ENCODE measurements around the gene ENTR1. TPM values are rescaled to one million over a fixed set of nuclear protein-coding genes. Genes with fewer than 3 reads are reported as not detected.
A peak's percentile ranks its signal among the peaks of the same experiment; 100 is the strongest.

The ENTR1 gene
- total and polyA plus RNA-seq, 10 of the 15 experiments (the other 5 are each of a cell fraction or from before 2014, with no cell fraction given), result 8.2 to 96.4 (median 41.1) TPM

DNA sequence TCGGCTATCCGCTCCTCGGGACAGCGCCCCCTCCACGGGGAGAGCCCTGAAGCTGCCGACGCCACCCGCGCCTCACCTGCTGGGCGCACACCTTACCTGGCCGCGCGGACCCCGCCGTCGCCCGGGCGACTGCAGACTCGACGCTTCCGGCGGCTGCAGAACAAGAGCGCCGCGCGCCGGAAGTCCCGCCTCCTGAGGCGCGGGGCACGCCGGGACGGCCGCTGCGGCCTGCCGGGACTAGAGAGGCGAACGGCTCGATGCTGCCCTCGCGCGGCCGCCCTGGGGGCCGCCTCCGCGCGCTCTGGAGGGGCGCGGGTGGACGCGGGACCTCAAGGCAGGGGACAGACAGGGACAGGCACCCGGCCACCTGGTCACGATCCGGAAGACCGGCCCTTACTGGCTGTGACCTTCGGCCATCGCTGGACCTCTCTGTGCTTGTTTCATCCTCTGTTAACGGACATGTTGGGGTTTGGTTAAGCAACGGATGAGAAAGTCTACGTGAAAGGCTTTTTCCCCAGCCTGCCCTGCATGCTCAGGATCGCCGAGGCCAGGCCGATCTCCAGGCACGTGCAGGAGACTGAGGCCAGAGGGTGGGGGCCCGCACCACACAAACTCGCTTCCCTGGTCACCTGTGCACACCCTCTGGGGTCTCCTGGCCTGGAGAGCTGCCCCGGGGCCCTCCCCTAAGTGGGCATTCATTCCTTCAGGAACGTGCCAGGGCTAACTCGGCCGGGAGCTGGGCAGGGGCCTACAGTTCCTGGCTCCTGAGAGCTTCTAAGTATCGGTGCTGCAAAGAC lies 10.2 kb downstream of the ENTR1 start, which contains the start of gene SNAPC4 (continued):
- TF ChIP-seq SP1 (IDR thresholded peaks at IDR 0.05; ENCODE audit: low read depth, low read length) (peak; percentile 48), RAD51 (IDR thresholded peaks at IDR 0.05) (no peak), ZZZ3 (IDR thresholded peaks at IDR 0.05; ENCODE audit: control insufficient read depth, insufficient read length, low read depth) (no peak), RUNX3 (IDR thresholded peaks at IDR 0.05; ENCODE audit: low read length) (peak; percentile 48; the same call in 1 of the 2 replicates), NRF1 (conservative IDR thresholded peaks at IDR 0.05; ENCODE audit: low read depth, low read length) (no peak), CHD1 (IDR thresholded peaks at IDR 0.05; ENCODE audit: low read depth, low read length) (no peak), HDGF (IDR thresholded peaks at IDR 0.05) (peak; percentile 55; the same call in 1 of the 2 replicates), STAT1 (conservative IDR thresholded peaks at IDR 0.05) (peak; percentile 76), ASH2L (IDR thresholded peaks at IDR 0.05; ENCODE audit: borderline replicate concordance, low read depth) (no peak), BHLHE40 (IDR thresholded peaks at IDR 0.05; ENCODE audit: borderline replicate concordance in 1 of 2, low read depth in 2 of 2, low read length in 1 of 2) (peak; percentile 43 to 63; a peak in 2 of 4 replicates), NFIC (IDR thresholded peaks at IDR 0.05; ENCODE audit: low read depth, low read length) (no peak)
- TF ChIP-seq, protein P1, sequence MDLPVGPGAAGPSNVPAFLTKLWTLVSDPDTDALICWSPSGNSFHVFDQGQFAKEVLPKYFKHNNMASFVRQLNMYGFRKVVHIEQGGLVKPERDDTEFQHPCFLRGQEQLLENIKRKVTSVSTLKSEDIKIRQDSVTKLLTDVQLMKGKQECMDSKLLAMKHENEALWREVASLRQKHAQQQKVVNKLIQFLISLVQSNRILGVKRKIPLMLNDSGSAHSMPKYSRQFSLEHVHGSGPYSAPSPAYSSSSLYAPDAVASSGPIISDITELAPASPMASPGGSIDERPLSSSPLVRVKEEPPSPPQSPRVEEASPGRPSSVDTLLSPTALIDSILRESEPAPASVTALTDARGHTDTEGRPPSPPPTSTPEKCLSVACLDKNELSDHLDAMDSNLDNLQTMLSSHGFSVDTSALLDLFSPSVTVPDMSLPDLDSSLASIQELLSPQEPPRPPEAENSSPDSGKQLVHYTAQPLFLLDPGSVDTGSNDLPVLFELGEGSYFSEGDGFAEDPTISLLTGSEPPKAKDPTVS (IDR thresholded peaks at IDR 0.05; ENCODE audit: low read depth, low read length), result no peak
- TF ChIP-seq, protein P2, sequence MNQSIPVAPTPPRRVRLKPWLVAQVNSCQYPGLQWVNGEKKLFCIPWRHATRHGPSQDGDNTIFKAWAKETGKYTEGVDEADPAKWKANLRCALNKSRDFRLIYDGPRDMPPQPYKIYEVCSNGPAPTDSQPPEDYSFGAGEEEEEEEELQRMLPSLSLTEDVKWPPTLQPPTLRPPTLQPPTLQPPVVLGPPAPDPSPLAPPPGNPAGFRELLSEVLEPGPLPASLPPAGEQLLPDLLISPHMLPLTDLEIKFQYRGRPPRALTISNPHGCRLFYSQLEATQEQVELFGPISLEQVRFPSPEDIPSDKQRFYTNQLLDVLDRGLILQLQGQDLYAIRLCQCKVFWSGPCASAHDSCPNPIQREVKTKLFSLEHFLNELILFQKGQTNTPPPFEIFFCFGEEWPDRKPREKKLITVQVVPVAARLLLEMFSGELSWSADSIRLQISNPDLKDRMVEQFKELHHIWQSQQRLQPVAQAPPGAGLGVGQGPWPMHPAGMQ (IDR thresholded peaks at IDR 0.05; ENCODE audit: borderline replicate concordance), result no peak
- TF ChIP-seq, protein P3, sequence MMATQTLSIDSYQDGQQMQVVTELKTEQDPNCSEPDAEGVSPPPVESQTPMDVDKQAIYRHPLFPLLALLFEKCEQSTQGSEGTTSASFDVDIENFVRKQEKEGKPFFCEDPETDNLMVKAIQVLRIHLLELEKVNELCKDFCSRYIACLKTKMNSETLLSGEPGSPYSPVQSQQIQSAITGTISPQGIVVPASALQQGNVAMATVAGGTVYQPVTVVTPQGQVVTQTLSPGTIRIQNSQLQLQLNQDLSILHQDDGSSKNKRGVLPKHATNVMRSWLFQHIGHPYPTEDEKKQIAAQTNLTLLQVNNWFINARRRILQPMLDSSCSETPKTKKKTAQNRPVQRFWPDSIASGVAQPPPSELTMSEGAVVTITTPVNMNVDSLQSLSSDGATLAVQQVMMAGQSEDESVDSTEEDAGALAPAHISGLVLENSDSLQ (IDR thresholded peaks at IDR 0.05), result no peak
- TF ChIP-seq, protein P4, sequence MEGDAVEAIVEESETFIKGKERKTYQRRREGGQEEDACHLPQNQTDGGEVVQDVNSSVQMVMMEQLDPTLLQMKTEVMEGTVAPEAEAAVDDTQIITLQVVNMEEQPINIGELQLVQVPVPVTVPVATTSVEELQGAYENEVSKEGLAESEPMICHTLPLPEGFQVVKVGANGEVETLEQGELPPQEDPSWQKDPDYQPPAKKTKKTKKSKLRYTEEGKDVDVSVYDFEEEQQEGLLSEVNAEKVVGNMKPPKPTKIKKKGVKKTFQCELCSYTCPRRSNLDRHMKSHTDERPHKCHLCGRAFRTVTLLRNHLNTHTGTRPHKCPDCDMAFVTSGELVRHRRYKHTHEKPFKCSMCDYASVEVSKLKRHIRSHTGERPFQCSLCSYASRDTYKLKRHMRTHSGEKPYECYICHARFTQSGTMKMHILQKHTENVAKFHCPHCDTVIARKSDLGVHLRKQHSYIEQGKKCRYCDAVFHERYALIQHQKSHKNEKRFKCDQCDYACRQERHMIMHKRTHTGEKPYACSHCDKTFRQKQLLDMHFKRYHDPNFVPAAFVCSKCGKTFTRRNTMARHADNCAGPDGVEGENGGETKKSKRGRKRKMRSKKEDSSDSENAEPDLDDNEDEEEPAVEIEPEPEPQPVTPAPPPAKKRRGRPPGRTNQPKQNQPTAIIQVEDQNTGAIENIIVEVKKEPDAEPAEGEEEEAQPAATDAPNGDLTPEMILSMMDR (IDR thresholded peaks at IDR 0.05 in 2 of 3, conservative IDR thresholded peaks at IDR 0.05 in 1 of 3; ENCODE audit: control insufficient read depth in 2 of 3, extremely low read depth in 1 of 3, insufficient read depth in 1 of 3, low read depth in 3 of 3, low read length in 3 of 3), result peak; percentile 75 to 96 (median 89)
- TF ChIP-seq, protein P5, sequence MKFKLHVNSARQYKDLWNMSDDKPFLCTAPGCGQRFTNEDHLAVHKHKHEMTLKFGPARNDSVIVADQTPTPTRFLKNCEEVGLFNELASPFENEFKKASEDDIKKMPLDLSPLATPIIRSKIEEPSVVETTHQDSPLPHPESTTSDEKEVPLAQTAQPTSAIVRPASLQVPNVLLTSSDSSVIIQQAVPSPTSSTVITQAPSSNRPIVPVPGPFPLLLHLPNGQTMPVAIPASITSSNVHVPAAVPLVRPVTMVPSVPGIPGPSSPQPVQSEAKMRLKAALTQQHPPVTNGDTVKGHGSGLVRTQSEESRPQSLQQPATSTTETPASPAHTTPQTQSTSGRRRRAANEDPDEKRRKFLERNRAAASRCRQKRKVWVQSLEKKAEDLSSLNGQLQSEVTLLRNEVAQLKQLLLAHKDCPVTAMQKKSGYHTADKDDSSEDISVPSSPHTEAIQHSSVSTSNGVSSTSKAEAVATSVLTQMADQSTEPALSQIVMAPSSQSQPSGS (IDR thresholded peaks at IDR 0.05; ENCODE audit: low read length), result no peak
- TF ChIP-seq, protein P6, sequence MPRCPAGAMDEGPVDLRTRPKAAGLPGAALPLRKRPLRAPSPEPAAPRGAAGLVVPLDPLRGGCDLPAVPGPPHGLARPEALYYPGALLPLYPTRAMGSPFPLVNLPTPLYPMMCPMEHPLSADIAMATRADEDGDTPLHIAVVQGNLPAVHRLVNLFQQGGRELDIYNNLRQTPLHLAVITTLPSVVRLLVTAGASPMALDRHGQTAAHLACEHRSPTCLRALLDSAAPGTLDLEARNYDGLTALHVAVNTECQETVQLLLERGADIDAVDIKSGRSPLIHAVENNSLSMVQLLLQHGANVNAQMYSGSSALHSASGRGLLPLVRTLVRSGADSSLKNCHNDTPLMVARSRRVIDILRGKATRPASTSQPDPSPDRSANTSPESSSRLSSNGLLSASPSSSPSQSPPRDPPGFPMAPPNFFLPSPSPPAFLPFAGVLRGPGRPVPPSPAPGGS (IDR thresholded peaks at IDR 0.05; ENCODE audit: borderline replicate concordance, insufficient read depth, low read depth, low read length, poor library complexity, severe bottlenecking), result no peak
- TF ChIP-seq, protein P7, sequence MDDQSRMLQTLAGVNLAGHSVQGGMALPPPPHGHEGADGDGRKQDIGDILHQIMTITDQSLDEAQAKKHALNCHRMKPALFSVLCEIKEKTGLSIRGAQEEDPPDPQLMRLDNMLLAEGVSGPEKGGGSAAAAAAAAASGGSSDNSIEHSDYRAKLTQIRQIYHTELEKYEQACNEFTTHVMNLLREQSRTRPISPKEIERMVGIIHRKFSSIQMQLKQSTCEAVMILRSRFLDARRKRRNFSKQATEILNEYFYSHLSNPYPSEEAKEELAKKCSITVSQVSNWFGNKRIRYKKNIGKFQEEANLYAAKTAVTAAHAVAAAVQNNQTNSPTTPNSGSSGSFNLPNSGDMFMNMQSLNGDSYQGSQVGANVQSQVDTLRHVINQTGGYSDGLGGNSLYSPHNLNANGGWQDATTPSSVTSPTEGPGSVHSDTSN (IDR thresholded peaks at IDR 0.05; ENCODE audit: insufficient replicate concordance, low read depth, low read length), result no peak

Measured in GM12878 (cell line).